NOMO-1 treated with DMSO at 0.1 percent for 48 hours (cell line): ENCODE data around the gene WDR35.
"Not testable (repeated sequence)": the region's sequence is repeated elsewhere in the genome, so short reads cannot be mapped to it uniquely, and the experiment has no call there.

ENCODE experiments used
- DNase-seq: peaks from one replicate; lab custom pipeline; 2025; ENCODE audit not compliant: unreplicated experiment; lab: John Stamatoyannopoulos, UW

WDR35 gene

DNA sequence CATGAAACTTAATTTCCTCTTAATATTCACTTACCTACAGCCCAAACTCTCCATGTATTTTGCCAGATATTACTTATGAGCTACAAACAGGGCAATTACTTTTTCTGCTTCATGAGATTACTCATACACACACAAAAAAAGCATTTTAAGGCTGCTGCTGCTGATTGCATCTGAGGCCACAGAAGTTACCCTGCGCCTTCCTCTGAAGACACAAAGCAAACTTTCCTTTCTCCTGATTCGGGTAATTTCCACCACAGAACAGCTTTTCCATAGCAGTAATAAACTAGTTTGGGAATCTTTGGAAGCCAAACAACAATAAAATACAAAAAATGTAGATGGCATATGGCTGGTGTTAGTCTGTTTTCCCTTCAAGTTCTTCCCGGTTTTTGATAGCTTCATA is 94.4 kb downstream of the WDR35 start:
- no peak for DNase-seq

DNA sequence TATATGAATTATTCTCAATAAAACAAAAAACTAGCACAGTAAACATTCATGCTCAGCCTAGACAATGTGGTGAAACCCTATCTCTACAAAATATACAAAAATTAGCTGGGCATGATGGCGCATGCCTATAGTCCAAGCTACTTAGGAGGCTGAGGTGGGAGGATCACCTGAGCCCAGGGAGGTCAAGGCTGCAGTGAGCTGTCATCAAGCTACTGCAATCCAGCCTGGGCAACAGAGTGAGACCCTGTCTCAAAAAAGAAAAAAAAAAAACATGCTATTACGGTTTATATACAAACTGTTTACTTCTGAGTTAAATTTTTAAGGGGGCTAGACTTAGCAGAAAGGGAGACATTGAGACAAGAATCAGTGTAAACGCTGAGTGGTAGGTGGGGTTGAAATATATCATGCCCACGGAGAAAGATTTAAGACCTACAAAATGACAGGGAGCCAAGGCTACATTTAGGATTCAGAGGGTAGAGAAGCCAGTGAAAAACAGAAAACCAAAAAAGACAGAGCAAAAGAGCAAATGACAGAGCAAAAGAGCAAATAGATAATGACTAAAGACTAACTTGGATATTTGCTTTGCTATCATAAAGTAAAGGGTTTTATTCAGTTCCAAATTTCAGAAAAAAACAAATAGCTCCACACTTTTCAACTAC is 95.6 kb downstream of the WDR35 start:
- DNase-seq = no peak

DNA sequence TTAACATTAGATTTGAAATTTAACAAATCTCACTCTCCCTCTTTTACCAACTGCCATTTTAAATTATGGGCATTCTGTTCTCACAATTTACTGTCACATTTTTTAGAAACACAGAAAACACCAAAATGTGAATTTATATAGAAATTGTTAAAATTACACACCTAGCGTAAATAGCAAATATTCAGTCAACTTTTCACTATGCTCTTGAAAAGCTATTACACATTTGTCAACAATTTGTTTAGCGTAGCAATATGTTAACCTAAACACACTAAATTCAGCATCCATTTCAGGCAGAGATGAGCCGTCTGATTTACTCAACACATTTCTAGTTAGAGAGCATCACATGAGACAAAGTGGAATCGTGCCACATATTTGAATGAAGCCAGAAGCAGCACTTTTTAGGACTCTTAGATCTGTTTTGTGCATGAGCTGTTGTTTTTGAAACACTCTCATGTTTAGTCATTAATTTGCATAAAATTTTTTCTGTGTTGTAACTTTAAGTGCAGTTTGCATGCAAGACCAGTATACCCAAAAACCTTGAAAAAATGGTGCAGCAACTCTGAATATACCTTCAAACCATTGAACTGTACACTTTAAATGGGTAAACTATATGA is 96.3 kb downstream of the WDR35 start:
- DNase-seq = no peak

DNA sequence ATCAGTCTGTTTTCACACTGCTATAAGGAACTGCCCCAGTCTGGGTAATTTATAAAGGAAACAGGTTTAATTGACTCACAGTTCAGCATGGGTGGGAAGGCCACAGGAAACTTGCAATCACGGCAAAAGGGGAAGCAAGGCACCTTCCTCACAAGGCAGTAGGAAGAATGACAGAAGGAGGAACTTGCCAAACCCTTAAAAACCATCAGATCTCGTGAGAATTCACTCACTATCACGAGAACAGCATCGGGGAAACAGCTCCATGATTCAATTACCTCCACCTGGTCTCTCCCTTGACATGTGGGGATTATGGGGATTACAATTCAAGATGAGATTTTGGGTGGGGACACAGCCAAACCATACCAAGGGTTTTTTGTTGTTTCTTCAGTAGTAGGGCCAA is 97.9 kb downstream of the WDR35 start:
- peak; percentile 96 for DNase-seq

DNA sequence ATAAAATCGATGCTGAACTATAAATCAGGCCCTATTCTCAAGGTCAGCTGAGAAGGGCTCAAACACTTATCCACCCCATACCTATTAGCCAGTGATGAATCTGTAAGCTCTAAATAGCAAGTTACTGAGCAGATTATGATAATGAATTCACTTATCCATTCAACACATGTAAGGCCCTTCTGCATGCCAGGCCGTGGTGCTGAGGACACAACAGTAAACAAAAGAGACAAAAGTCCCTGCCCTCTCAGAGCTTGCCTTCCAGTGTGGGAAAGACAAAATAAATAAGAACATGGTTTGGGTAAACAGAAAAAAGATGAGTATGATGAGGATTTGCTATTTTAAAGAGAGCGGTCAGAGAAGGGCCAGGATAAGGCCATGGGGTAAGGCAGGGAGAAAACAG is 99.8 kb downstream of the WDR35 start:
- no peak for DNase-seq

DNA sequence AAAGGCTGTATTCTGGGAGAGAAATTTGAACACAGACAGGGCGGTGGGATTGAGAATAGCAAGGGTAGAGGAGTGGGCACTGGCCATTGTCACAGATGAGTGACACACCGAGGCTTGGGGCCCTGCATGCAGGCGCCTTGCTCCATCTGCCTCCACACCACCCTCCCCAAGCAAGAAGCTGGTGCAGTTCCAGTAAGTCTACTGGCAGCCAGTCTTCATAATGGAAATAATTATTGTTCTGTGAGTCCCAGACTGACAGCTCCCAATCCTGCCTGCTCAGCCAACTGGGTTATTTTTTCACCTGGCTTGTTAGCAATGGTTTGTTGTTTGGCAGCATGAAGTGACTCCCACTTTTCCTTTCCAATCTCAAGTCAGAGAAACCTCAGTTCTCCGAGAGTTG is 101.1 kb downstream of the WDR35 start:
- DNase-seq = no peak

DNA sequence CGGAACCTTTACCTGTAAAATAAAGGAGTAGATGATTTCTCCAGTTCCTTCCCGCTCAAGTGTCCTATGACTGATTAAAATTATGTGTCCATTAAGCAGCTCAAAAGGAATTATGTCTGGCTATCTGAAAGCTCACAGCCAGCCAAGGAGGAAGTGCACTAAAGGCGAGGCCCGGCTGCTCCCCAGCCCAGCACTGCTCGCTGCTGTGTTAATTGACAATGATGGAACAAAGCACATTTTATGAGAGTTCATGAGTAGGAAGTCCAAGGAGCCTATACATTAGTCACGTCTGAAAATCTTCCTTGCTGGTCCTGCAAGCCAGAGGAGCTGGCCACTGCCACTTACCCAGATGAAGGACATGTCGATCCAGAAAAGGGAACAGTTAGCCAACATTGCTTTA is 102.4 kb downstream of the WDR35 start:
- peak; percentile 45 for DNase-seq

DNA sequence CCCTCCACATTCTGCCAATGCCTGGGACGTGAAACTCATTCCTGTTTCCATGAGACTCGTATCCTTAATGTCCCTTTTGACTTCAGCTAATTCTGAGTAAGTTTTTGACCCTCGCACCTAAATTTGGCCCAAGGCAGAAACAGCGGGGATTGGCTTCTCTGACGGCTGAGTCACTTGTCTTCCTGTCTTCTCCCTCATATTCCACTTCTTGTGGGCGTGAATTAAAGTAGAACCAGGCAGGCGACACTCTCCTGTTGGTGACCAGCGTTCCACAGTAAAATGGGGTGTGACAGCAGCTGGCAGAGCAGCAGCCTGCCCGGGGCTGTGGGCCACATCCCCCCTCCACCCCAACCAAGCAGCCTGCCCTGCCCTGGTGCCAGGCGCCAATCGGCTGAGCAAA is 103.6 kb downstream of the WDR35 start:
- no peak for DNase-seq

DNA sequence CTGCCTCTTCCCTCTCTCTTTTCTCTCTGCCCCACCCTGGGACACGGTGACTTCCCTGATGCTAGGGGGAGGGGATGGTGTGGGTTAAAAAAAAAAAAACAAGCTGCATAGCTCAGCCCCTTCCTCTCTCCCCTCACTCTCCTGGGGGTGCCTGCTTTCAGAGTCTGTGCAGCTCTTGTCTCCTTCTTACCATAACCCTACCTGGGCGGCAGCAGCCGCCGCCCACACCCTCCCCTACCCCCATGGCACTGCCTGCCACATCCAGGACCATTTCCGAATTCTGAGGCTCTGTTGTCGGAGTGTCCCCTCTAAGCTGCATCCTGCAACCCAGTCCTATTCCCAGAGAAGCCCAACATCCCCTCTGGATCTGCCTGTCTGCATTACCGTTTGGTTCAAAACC is 104.1 kb downstream of the WDR35 start:
- no peak for DNase-seq

DNA sequence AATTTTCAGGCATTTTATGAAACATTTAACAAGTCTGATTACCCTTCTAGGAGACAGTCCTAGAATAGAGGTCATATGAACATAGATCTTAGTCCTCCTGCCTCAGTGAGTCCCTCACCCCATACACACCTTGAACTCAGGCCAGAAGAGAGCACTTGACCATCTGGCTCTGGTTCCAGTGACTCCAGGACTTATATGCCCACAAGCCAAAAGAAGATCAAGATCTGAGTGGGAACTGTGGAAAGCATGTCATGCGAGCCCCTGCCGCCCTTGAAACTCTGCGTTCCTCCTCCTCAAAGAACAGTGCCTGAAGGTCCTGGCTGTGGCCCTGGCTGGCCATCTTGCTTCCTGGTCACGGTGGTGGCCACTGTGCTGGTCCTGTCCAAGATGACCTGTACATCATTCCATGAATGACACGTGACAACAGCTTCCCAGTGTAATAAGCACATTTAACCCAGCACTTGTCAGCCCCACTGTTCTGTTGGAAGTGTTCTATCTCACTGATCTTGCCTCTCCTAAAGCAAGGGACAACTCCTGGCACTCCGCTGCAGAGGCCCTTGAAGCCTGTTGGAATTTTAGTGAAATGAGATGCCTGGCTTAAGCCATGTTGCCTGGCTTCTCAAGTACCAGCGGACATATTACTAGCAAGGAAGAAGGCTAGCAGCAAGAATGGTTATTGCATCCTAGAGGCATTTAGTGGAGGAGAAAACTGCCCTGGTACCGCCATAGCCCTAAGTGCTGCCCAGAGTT is 105.8 kb downstream of the WDR35 start:
- no peak for DNase-seq

DNA sequence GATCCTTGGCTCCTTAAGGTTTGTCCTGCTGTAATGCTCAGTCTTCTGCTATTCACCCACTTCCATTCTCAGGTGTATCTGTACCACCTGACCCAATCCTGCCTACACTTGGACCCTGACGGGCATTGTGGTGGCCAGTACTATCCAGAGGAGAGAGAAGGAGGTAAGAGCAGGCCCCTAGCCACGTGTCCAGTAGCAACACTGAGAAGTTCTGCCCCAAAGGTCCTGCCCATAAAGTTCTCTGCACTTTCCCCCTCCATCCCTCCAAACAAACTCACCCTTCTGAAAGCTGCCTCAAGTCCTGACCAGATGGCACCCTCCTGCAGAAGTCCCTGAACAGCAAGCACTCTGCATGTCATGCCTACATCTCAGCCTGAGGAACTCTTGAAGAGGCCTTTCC is 106.4 kb downstream of the WDR35 start:
- no peak for DNase-seq

DNA sequence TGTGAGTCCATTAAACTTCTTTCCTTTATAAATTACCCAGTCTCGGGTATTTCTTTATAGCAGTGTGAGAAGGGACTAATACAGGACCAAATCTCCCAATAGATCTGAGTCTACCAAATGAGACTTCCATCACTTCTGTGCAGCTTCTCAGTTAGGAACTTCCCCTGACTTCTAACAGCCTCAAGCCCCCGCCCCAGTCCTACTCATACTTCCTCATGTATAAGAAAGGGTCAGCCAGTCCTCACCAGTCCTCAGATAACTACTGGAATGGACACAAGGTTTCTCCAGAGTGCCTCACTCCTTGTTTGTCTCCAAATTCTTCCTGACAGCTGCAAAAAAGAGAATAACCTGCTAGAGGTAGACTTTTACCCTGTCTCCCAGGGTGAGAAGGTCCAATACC is 107.6 kb downstream of the WDR35 start:
- DNase-seq = no peak

DNA sequence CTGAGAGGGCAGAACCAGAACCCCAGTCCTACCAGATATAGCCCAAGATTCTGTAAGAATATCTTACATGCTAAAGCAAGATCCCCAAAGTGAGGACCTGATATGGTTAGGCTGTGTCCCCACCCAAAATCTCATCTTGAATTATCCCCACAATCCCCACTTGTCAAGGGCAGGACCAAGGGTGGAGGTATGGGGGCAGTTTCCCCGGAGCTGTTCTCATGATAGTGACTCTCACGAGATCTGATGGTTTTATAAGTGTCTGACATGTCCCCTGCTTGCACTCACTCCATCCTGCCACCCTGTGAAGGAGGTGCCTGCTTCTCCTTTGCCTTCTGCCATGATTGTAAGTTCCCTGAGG is 108.0 kb downstream of the WDR35 start:
- DNase-seq = no peak

DNA sequence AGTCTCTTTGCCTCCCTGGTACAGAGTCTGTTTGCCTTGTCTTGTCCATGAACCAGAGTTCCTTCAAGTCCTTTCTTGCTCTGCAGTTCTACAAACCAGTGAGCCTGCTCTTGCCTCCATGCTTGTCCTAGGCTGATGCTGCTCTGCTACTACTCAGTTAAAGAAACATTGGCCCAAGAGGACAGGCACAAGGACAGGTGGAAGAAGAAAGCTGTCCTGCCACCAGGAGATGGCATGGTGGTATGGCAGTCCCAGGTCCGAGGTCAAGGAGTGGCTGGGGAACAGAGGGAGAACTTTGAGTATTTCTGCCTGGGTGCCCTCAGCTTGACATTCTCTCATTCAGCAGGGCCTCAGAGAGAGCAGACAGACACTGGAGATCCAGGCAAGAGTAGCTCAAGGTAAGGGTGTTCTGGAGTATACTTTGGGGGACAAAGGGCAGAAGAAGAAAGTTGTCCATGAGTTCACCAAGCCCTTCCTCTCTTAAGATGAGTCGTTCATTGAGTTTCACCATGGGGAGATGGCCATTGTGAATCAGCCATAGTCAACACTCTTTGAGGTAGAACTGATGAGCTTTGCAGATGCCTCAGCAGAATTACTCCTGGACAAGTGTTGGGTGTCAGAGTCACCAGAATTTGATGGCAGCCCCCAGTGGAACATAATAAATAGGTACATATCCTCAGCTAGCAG is 108.5 kb downstream of the WDR35 start:
- no peak for DNase-seq

DNA sequence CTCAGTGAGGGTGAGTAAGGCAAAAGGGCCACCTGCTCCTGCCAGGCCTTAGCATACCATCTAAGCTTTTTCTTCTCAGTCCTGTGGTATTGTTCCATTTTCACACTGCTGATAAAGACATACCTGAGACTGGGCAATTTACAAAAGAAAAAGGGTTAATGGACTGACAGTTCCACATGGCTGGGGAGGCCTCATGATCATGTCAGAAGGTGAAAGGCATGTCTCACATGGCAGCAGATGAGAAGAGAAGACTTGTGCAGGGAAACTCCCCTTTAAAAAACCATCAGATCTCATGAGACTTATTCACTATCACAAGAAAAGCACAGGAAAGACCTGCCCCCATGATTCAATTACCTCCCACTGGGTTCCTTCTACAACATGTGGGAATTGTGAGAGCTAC is 109.7 kb downstream of the WDR35 start:
- not testable (repeated sequence) for DNase-seq

DNA sequence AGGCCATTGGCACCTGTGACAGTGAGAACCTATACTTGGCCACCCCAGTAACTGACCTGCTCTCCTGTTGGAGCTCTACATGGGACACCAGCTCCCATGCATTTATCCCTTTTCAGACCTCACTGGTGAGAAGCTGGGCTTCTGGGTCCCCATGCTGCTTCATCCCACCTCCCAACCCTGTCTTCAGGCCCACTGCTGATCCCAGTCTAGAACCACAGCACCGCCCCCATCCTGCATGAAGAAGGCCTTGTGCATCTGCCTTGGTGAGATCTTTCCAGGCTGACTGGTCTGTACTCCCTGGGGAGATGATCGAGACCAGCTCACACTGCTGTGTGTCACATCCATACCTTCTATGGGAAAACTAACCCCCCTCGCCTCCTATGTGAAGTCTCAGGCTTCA is 110.8 kb downstream of the WDR35 start:
- no peak for DNase-seq

DNA sequence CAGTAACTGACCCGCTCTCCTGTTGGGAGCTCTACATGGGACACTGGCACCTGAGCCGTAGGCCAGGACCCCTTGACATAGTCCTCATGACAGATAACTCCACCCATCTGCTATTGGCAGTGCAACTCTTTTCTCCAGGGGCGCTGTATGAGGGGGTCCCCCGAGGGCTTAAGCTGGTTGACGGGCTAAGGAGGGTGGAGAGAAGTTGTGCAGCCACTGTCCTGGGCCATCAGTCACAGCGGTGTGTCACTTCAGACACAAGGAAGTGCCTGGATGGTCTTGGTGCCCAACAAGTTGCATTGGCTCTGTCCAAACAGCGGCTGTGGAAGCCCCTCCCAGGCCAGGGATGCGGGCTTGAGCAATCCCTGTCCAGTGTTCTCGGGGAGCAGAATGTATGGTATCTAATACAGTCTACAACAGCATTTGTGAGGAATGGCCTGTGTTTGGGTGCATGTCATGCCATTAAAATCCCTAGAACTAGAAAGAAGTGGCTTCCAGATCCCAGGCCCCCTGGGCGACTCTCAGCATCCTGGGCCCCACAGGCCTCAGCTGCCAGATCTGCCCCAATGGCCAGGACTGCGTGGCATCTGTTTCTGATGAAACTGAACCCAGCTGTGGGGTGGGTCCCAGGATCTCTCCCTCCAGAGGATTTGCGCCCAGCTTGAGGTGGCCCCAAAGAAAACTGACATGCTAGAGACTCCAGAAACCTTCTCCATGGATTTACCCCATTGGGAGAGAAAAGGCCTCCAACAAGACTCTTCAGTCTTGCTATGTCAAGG is 111.4 kb downstream of the WDR35 start:
- DNase-seq = no peak

DNA sequence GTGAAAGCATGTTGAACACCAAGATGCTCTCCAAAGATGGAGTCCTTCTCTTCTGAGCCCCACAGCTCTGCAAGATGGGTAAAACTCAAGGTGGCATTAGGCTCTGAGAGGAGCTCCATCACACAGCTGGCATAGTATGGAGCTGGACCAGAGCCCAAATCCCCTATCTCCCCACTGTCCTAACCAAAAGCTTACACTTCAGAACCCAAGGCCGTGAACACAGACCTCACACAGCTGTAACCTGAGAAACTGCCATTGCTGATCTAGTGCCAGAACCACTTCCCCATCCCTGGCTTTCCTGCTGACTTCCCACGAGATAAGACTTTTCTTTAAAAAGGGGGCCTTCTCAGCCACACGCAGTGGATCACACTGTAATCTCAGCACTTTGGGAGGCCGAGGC is 113.2 kb downstream of the WDR35 start:
- DNase-seq = no peak

DNA sequence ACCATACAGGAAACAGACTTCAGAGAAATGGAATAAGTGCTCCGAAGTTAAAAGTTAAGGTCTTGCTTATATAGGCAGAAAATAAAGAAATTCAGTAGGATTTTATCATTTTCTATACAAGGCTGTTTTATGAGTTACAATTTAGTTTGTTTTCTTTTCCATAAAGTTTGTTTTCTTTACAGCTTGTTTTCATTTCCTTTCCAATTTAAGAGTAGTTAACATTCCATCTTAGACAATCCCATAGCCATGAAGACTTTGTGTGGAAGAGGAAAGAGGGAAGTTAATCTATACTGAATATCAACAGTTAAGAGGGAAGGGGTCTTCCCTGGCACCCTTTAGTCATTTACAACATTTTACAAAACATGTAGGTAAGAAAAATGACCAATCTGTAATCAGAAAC is 114.6 kb downstream of the WDR35 start:
- DNase-seq = no peak

DNA sequence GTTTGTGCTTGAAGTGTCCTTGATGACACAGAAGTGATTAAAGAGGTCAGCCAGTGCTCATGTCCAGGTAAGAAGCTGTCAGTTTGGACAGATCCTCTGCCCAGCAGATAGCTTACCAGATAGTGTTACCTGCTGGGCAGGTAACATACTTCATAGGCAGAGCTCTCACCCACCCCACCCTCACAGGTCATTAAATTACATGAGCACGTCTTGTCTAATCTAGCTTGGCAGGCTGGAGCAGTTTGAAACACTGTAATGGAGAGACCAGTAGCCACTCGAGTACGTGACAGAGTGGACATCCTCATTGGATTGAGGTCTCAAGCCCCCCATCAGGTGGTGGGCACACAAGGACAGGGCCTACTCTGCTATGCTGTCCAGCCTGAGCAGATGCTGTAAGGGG is 115.2 kb downstream of the WDR35 start:
- DNase-seq = no peak

DNA sequence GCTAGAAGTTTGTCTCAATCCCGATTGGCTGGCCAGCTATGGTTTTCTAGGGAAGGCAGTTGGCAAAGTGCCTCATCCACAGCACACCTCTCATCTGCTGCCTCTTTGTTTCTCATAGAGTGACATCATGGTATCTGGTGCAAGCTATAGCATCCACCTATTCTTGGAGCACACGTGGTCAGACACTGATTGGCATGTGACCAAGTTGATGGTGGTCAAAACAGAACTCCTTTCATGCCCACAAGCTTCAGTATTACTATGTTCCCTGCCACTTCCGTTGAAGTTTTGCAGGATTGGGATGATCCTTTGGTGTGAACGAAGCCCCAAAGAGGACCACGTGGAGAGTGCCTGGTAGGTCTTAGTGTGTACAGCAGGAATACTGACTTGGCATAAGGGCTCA is 116.9 kb downstream of the WDR35 start:
- DNase-seq = no peak
